ENCODE data around the gene METTL27. TPM values are rescaled to one million over a fixed set of nuclear protein-coding genes. Genes with fewer than 3 reads are reported as not detected.

Gene METTL27
- total and polyA plus RNA-seq, 2 experiments from 2014 or later = 10.1 to 11.0 TPM

DNA sequence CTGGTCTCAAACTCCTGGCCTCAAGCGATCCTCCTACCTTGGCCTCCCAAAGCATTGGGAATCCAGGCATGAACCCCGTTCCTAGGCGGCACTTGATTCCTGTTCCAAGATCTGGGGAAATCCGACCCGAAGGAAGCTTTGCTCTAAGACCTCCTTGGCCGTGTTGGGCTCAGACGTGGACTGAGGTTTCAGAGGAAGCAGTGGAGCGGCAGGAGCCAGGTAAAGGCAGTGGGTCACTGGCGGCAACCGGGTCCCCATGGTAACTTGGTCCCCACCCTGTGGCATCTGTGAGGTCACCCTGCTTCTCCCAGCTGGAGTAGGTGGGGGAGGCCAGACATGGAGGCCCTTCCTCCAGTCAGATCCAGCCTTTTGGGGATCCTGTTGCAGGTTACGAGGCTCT lies 18.5 kb upstream of the METTL27 start, which contains the start of gene TMEM270:
Gene TMEM270 (plus strand): TSS at position 301 of the 400 bp plus-strand sequence. CDS start 36 bp downstream, at position 337.
- Histone ChIP-seq H3K9me2 (ENCODE audit: insufficient read depth) (no peaks in the 10 kb centered on the region), H3K27ac (ENCODE audit: low read depth) (no peak within 1 kb of the TSS), H3K4me3 (no peak within 1 kb of the TSS), H3K27me3 (ENCODE audit: insufficient read depth) (no peaks in the 10 kb centered on the region), H3K4me1 (ENCODE audit: insufficient read depth) (no peaks in the 10 kb centered on the region), H3K79me2 (replicated peaks; ENCODE audit: insufficient read depth) (no peaks in the 10 kb centered on the region), H2AFZ (no peak within 1 kb of the TSS), H4K20me1 (replicated peaks; ENCODE audit: insufficient read depth) (no peaks in the 10 kb centered on the region), H3K4me2 (no peak within 1 kb of the TSS), H3K36me3 (ENCODE audit: insufficient read depth) (no peaks in the 10 kb centered on the region), H3F3A (replicated peaks; ENCODE audit: low read depth) (no peaks in the 10 kb centered on the region)
- Mint-ChIP-seq H3K27ac (no peak within 1 kb of the TSS), H3K4me3 (no peak within 1 kb of the TSS), H3K4me1 (no peaks in the 10 kb centered on the region; the same call in 2 of the 3 replicates), H3K9me3 (peaks cover 3% of the 10 kb centered on the region), H3K27me3 (ENCODE audit: insufficient read depth, low read depth, poor library complexity) (peaks cover 13% of the 10 kb centered on the region), H3K36me3 (ENCODE audit: low read depth) (no peaks in the 10 kb centered on the region)
- TF ChIP-seq ZNF331 (CRISPR knock-in tag; IDR thresholded peaks at IDR 0.05; ENCODE audit: low read depth) (no peak), EZH2phosphoT487 (IDR thresholded peaks at IDR 0.05; ENCODE audit: unreplicated experiment) (no peak), EZH2 (IDR thresholded peaks at IDR 0.05; ENCODE audit: low read depth, unreplicated experiment) (no peak), NANOG (IDR thresholded peaks at IDR 0.05; ENCODE audit: borderline replicate concordance) (no peak), ZNF114 (CRISPR knock-in tag; IDR thresholded peaks at IDR 0.05) (no peak), CREB1 (CRISPR knock-in tag; IDR thresholded peaks at IDR 0.05; ENCODE audit: low read depth) (no peak), POLR2AphosphoS5 (IDR thresholded peaks at IDR 0.05; ENCODE audit: low read depth) (no peak), JUNB (IDR thresholded peaks at IDR 0.05; ENCODE audit: unreplicated experiment) (no peak), REST (IDR thresholded peaks at IDR 0.05; ENCODE audit: unreplicated experiment) (no peak), STAT1 (IDR thresholded peaks at IDR 0.05; ENCODE audit: unreplicated experiment) (no peak)
- TF ChIP-seq, protein P1, sequence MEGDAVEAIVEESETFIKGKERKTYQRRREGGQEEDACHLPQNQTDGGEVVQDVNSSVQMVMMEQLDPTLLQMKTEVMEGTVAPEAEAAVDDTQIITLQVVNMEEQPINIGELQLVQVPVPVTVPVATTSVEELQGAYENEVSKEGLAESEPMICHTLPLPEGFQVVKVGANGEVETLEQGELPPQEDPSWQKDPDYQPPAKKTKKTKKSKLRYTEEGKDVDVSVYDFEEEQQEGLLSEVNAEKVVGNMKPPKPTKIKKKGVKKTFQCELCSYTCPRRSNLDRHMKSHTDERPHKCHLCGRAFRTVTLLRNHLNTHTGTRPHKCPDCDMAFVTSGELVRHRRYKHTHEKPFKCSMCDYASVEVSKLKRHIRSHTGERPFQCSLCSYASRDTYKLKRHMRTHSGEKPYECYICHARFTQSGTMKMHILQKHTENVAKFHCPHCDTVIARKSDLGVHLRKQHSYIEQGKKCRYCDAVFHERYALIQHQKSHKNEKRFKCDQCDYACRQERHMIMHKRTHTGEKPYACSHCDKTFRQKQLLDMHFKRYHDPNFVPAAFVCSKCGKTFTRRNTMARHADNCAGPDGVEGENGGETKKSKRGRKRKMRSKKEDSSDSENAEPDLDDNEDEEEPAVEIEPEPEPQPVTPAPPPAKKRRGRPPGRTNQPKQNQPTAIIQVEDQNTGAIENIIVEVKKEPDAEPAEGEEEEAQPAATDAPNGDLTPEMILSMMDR (conservative IDR thresholded peaks at IDR 0.05; ENCODE audit: low read depth in 2 of 2) = no peak
- TF ChIP-seq, protein P2, sequence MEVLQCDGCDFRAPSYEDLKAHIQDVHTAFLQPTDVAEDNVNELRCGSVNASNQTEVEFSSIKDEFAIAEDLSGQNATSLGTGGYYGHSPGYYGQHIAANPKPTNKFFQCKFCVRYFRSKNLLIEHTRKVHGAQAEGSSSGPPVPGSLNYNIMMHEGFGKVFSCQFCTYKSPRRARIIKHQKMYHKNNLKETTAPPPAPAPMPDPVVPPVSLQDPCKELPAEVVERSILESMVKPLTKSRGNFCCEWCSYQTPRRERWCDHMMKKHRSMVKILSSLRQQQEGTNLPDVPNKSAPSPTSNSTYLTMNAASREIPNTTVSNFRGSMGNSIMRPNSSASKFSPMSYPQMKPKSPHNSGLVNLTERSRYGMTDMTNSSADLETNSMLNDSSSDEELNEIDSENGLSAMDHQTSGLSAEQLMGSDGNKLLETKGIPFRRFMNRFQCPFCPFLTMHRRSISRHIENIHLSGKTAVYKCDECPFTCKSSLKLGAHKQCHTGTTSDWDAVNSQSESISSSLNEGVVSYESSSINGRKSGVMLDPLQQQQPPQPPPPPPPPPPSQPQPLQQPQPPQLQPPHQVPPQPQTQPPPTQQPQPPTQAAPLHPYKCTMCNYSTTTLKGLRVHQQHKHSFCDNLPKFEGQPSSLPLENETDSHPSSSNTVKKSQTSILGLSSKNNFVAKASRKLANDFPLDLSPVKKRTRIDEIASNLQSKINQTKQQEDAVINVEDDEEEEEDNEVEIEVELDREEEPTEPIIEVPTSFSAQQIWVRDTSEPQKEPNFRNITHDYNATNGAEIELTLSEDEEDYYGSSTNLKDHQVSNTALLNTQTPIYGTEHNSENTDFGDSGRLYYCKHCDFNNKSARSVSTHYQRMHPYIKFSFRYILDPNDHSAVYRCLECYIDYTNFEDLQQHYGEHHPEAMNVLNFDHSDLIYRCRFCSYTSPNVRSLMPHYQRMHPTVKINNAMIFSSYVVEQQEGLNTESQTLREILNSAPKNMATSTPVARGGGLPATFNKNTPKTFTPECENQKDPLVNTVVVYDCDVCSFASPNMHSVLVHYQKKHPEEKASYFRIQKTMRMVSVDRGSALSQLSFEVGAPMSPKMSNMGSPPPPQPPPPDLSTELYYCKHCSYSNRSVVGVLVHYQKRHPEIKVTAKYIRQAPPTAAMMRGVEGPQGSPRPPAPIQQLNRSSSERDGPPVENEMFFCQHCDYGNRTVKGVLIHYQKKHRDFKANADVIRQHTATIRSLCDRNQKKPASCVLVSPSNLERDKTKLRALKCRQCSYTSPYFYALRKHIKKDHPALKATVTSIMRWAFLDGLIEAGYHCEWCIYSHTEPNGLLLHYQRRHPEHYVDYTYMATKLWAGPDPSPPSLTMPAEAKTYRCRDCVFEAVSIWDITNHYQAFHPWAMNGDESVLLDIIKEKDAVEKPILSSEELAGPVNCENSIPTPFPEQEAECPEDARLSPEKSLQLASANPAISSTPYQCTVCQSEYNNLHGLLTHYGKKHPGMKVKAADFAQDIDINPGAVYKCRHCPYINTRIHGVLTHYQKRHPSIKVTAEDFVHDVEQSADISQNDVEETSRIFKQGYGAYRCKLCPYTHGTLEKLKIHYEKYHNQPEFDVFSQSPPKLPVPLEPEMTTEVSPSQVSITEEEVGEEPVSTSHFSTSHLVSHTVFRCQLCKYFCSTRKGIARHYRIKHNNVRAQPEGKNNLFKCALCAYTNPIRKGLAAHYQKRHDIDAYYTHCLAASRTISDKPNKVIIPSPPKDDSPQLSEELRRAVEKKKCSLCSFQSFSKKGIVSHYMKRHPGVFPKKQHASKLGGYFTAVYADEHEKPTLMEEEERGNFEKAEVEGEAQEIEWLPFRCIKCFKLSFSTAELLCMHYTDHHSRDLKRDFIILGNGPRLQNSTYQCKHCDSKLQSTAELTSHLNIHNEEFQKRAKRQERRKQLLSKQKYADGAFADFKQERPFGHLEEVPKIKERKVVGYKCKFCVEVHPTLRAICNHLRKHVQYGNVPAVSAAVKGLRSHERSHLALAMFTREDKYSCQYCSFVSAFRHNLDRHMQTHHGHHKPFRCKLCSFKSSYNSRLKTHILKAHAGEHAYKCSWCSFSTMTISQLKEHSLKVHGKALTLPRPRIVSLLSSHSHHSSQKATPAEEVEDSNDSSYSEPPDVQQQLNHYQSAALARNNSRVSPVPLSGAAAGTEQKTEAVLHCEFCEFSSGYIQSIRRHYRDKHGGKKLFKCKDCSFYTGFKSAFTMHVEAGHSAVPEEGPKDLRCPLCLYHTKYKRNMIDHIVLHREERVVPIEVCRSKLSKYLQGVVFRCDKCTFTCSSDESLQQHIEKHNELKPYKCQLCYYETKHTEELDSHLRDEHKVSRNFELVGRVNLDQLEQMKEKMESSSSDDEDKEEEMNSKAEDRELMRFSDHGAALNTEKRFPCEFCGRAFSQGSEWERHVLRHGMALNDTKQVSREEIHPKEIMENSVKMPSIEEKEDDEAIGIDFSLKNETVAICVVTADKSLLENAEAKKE (CRISPR knock-in tag; IDR thresholded peaks at IDR 0.05) = no peak
- TF ChIP-seq, protein P3, sequence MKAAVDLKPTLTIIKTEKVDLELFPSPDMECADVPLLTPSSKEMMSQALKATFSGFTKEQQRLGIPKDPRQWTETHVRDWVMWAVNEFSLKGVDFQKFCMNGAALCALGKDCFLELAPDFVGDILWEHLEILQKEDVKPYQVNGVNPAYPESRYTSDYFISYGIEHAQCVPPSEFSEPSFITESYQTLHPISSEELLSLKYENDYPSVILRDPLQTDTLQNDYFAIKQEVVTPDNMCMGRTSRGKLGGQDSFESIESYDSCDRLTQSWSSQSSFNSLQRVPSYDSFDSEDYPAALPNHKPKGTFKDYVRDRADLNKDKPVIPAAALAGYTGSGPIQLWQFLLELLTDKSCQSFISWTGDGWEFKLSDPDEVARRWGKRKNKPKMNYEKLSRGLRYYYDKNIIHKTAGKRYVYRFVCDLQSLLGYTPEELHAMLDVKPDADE (IDR thresholded peaks at IDR 0.05) = no peak
- DNase-seq (ENCODE audit: low spot score) = no peak
- no peak for ATAC-seq
